GM23338 (cell line): ENCODE data around the gene PSMC3. TPM values are rescaled to one million over a fixed set of nuclear protein-coding genes. Genes with fewer than 3 reads are reported as not detected.

Experiments
- ATAC-seq: fragments of 200-7000 bp; cut with Tn5 transposase; 3 replicates; pipeline ENCODE4 v1.9.1; 2020
- DNase-seq: peaks from one replicate; pipeline ENCODE4 v3.0.0-alpha.2; 2015; ENCODE audit warnings: low spot score
- H2AFZ ChIP-seq: fragments of 200-600 bp; sonication (generic); 2 replicates; pipeline ENCODE4 v1.8.0; 2016; ENCODE audit warnings: antibody characterized with exemption, mild to moderate bottlenecking, moderate library complexity
- H3F3A ChIP-seq: fragments of 200-600 bp; sonication (generic); replicated peaks from 2 replicates; pipeline ENCODE4 v1.8.0; 2017; ENCODE audit warnings: antibody characterized with exemption, mixed run types, low read depth
- H3K27ac ChIP-seq: fragments of 200-600 bp; sonication (generic); 2 replicates; pipeline ENCODE4 v1.6.1; 2016; ENCODE audit warnings: low read depth
- H3K27me3 ChIP-seq: fragments of 200-600 bp; sonication (generic); 2 replicates; pipeline ENCODE4 v1.8.0; 2016; ENCODE audit warnings: mild to moderate bottlenecking, mixed run types, moderate library complexity; ENCODE audit not compliant: insufficient read depth
- H3K36me3 ChIP-seq: fragments of 200-600 bp; sonication (generic); 2 replicates; pipeline ENCODE4 v1.8.0; 2016; ENCODE audit warnings: mild to moderate bottlenecking; ENCODE audit not compliant: insufficient read depth
- H3K4me1 ChIP-seq: fragments of 200-600 bp; sonication (generic); 2 replicates; pipeline ENCODE4 v1.8.0; 2016; ENCODE audit warnings: mild to moderate bottlenecking, moderate library complexity; ENCODE audit not compliant: insufficient read depth
- H3K4me2 ChIP-seq: fragments of 200-600 bp; sonication (generic); 2 replicates; pipeline ENCODE4 v1.7.1; 2017; ENCODE audit warnings: mixed run types
- H3K4me3 ChIP-seq: fragments of 200-600 bp; sonication (generic); 2 replicates; pipeline ENCODE4 v1.6.1; 2016; ENCODE audit warnings: mixed run types
- H3K79me2 ChIP-seq: fragments of 200-600 bp; sonication (generic); replicated peaks from 2 replicates; pipeline ENCODE4 v1.8.0; 2017; ENCODE audit warnings: mild to moderate bottlenecking; ENCODE audit not compliant: insufficient read depth
- H3K9me2 ChIP-seq: fragments of 200-600 bp; sonication (generic); 2 replicates; pipeline ENCODE4 v1.8.0; 2017; ENCODE audit not compliant: insufficient read depth
- H4K20me1 ChIP-seq: fragments of 200-600 bp; sonication (generic); replicated peaks from 2 replicates; pipeline ENCODE4 v1.8.0; 2017; ENCODE audit warnings: mild to moderate bottlenecking; ENCODE audit not compliant: insufficient read depth
- H3K27ac Mint-ChIP-seq: 2 replicates; pipeline ENCODE4 v1.8.0; 2020; ENCODE audit warnings: inconsistent platforms, mild to moderate bottlenecking, moderate library complexity, mixed read lengths
- H3K27me3 Mint-ChIP-seq: 3 replicates; pipeline ENCODE4 v1.8.0; 2022; ENCODE audit warnings: low read depth, mild to moderate bottlenecking, moderate library complexity, mixed read lengths, inconsistent platforms; ENCODE audit not compliant: insufficient read depth, poor library complexity
- H3K36me3 Mint-ChIP-seq: 3 replicates; pipeline ENCODE4 v1.8.0; 2021; ENCODE audit warnings: low read depth, mild to moderate bottlenecking, inconsistent platforms, moderate library complexity, mixed read lengths
- H3K4me1 Mint-ChIP-seq: 3 replicates; pipeline ENCODE4 v1.8.0; 2020; ENCODE audit warnings: mild to moderate bottlenecking, inconsistent platforms, mixed read lengths
- H3K4me3 Mint-ChIP-seq: 3 replicates; pipeline ENCODE4 v1.8.0; 2021; ENCODE audit warnings: moderate library complexity, mild to moderate bottlenecking, inconsistent platforms, mixed read lengths
- H3K9me3 Mint-ChIP-seq: 3 replicates; pipeline ENCODE4 v1.8.0; 2020; ENCODE audit warnings: moderate library complexity, mild to moderate bottlenecking, inconsistent platforms, mixed read lengths
- polyA plus RNA-seq: library from polyadenylated mRNA; unstranded; fragments of >200 nt; fragmentation: Nextera tagmentation; extraction: Ambion mirVana; gene quantifications from 2 replicates; pipeline ENCODE4 v1.2.1, GENCODE V29; 2016
- total RNA-seq: library from RNA; depleted of rRNA; stranded (reverse); fragments of >200 nt; shearing (Covaris generic); gene quantifications from 2 replicates; pipeline ENCODE4 v1.2.3, GENCODE V29; 2014
- TF ChIP-seq, protein P1 (sequence below): fragments of 250-450 bp; sonication (Bioruptor Pico); IDR thresholded peaks from 2 replicates; pipeline ENCODE4 v1.5.0; 2020; ENCODE audit warnings: mild to moderate bottlenecking, moderate library complexity
- TF ChIP-seq, protein P2 (sequence below), 2 experiments: fragments of 200-600 bp in 1 of 2; sonication (generic) in 1 of 2; conservative IDR thresholded peaks; 2 replicates each; pipeline versions ENCODE4 v1.5.1 to v1.6.1; 2016 to 2017; ENCODE audit warnings: antibody characterized with exemption in 2 of 2, low read depth in 2 of 2, mild to moderate bottlenecking in 2 of 2, moderate library complexity in 1 of 2

Gene PSMC3
- total and polyA plus RNA-seq, 2 experiments from 2014 or later = 147 to 190 TPM

DNA sequence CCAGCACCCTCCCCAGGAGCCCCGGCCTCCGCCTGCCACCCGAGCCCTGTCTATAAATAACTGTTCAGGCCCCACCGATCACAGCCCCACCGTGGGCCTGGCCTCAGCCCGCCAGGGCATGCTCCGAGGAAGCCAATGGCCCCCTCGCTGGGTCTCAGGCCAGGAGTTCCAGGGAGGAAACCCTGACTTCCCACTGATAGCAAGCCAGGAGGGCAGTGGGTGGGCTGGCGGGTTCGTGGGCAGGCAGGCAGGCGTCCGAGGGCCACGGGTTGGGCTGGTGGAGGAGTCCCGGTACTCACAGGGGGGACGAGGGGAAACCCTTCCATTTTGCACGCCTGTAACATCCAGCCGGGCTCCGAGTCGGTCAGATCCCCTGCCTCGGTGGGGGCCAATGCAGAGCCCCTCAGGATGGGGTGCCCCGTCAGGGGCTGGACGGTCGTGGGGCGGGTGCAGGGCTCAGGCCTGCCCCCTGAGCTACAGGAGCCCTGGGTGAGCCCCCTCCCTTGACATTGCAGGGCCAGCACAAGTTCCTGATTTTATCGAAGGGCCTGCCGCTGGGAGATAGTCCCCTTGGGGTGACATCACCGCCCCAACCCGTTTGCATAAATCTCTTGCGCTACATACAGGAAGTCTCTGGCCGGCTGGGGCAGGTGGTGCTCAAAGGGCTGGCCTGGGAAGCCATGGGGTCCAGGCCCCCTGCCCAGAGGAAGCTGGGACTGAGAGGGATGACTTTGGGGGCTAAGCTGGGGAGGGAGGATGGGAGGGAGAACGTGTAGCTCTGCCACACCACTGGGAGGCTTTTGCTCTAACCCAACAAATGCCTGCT is 48.0 kb downstream of the PSMC3 start, which contains the start of gene SPI1 (continued):
- TF ChIP-seq, protein P1, sequence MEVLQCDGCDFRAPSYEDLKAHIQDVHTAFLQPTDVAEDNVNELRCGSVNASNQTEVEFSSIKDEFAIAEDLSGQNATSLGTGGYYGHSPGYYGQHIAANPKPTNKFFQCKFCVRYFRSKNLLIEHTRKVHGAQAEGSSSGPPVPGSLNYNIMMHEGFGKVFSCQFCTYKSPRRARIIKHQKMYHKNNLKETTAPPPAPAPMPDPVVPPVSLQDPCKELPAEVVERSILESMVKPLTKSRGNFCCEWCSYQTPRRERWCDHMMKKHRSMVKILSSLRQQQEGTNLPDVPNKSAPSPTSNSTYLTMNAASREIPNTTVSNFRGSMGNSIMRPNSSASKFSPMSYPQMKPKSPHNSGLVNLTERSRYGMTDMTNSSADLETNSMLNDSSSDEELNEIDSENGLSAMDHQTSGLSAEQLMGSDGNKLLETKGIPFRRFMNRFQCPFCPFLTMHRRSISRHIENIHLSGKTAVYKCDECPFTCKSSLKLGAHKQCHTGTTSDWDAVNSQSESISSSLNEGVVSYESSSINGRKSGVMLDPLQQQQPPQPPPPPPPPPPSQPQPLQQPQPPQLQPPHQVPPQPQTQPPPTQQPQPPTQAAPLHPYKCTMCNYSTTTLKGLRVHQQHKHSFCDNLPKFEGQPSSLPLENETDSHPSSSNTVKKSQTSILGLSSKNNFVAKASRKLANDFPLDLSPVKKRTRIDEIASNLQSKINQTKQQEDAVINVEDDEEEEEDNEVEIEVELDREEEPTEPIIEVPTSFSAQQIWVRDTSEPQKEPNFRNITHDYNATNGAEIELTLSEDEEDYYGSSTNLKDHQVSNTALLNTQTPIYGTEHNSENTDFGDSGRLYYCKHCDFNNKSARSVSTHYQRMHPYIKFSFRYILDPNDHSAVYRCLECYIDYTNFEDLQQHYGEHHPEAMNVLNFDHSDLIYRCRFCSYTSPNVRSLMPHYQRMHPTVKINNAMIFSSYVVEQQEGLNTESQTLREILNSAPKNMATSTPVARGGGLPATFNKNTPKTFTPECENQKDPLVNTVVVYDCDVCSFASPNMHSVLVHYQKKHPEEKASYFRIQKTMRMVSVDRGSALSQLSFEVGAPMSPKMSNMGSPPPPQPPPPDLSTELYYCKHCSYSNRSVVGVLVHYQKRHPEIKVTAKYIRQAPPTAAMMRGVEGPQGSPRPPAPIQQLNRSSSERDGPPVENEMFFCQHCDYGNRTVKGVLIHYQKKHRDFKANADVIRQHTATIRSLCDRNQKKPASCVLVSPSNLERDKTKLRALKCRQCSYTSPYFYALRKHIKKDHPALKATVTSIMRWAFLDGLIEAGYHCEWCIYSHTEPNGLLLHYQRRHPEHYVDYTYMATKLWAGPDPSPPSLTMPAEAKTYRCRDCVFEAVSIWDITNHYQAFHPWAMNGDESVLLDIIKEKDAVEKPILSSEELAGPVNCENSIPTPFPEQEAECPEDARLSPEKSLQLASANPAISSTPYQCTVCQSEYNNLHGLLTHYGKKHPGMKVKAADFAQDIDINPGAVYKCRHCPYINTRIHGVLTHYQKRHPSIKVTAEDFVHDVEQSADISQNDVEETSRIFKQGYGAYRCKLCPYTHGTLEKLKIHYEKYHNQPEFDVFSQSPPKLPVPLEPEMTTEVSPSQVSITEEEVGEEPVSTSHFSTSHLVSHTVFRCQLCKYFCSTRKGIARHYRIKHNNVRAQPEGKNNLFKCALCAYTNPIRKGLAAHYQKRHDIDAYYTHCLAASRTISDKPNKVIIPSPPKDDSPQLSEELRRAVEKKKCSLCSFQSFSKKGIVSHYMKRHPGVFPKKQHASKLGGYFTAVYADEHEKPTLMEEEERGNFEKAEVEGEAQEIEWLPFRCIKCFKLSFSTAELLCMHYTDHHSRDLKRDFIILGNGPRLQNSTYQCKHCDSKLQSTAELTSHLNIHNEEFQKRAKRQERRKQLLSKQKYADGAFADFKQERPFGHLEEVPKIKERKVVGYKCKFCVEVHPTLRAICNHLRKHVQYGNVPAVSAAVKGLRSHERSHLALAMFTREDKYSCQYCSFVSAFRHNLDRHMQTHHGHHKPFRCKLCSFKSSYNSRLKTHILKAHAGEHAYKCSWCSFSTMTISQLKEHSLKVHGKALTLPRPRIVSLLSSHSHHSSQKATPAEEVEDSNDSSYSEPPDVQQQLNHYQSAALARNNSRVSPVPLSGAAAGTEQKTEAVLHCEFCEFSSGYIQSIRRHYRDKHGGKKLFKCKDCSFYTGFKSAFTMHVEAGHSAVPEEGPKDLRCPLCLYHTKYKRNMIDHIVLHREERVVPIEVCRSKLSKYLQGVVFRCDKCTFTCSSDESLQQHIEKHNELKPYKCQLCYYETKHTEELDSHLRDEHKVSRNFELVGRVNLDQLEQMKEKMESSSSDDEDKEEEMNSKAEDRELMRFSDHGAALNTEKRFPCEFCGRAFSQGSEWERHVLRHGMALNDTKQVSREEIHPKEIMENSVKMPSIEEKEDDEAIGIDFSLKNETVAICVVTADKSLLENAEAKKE (CRISPR knock-in tag) = no peak
- TF ChIP-seq, protein P2, sequence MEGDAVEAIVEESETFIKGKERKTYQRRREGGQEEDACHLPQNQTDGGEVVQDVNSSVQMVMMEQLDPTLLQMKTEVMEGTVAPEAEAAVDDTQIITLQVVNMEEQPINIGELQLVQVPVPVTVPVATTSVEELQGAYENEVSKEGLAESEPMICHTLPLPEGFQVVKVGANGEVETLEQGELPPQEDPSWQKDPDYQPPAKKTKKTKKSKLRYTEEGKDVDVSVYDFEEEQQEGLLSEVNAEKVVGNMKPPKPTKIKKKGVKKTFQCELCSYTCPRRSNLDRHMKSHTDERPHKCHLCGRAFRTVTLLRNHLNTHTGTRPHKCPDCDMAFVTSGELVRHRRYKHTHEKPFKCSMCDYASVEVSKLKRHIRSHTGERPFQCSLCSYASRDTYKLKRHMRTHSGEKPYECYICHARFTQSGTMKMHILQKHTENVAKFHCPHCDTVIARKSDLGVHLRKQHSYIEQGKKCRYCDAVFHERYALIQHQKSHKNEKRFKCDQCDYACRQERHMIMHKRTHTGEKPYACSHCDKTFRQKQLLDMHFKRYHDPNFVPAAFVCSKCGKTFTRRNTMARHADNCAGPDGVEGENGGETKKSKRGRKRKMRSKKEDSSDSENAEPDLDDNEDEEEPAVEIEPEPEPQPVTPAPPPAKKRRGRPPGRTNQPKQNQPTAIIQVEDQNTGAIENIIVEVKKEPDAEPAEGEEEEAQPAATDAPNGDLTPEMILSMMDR (conservative IDR thresholded peaks at IDR 0.05; ENCODE audit: low read depth in 2 of 2) = no peak

DNA sequence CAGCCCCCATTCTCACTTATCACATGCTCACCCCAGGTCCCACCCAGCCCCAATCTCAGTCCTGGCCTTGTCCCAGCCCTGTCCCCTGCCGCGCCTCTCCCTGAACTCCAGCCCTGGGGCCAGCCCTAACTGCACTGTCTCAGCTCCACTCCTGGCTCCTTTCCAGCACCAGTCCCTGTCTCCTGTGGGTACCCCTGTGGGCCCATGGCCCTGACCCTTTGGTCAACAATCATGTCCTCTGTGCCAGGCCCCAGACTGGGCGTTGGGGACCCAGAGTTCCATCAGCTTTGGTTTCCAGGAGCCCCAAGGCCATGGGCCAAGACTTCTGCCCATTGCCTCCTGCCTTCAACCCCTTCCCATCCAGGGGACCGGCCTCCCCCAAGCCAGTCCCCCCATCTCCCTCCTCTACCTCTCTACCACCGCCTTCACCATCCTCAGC is 48.6 kb downstream of the PSMC3 start:
- no peak overlapping the region for H3K27ac ChIP-seq
- no peak overlapping the region for H3K4me3 ChIP-seq
- ATAC-seq (no peak), DNase-seq (no peak)
- Mint-ChIP-seq H3K27ac (no peak overlapping the region), H3K27me3 (peaks cover 2% of the 10 kb centered on the region), H3K4me1 (peaks cover 3% of the 10 kb centered on the region; the same call in 2 of the 3 replicates), H3K4me3 (no peak overlapping the region), H3K36me3 (no peaks in the 10 kb centered on the region), H3K9me3 (no peaks in the 10 kb centered on the region; the same call in 2 of the 3 replicates)
- no peaks in the 10 kb centered on the region for H3K36me3 ChIP-seq
- 0 out of 2 replicates have a peak, but pooled peaks cover 2% of the 10 kb centered on the region for H3K9me2 ChIP-seq
- no peaks in the 10 kb centered on the region for H3K27me3 ChIP-seq
- H3F3A ChIP-seq = no peaks in the 10 kb centered on the region
- no peak overlapping the region for H3K4me2 ChIP-seq
- no peaks in the 10 kb centered on the region; the same call in 1 of the 2 replicates for H3K4me1 ChIP-seq
- H2AFZ ChIP-seq = no peak overlapping the region
- no peaks in the 10 kb centered on the region for H3K79me2 ChIP-seq
- H4K20me1 ChIP-seq = no peaks in the 10 kb centered on the region
- TF ChIP-seq, protein P2 (conservative IDR thresholded peaks at IDR 0.05; ENCODE audit: low read depth in 2 of 2) = no peak
- TF ChIP-seq, protein P1 (CRISPR knock-in tag) = no peak
